ENCODE measurements around the gene APOBEC3H. TPM values are rescaled to one million over a fixed set of nuclear protein-coding genes. Genes with fewer than 3 reads are reported as not detected.
"Not testable (repeated sequence)": the region's sequence is repeated elsewhere in the genome, so short reads cannot be mapped to it uniquely, and the experiment has no call there.

Gene APOBEC3H
- total RNA-seq, 1 donor from 2014 or later, result not detected

- TF ChIP-seq CTCF (IDR thresholded peaks at IDR 0.05; ENCODE audit: unreplicated experiment), result no peak
- Mint-ChIP-seq H3K4me1 (no peaks in the 10 kb centered on the region), H3K27me3 (ENCODE audit: low read depth) (no peaks in the 10 kb centered on the region), H3K27ac (no peak overlapping the region), H3K36me3 (no peaks in the 10 kb centered on the region), H3K9me3 (no peaks in the 10 kb centered on the region), H3K4me3 (no peak overlapping the region)
- no peak for DNase-seq (ENCODE audit: low spot score in 2 of 2, unreplicated experiment in 2 of 2)
Measured at GRCh38 chr22:39068033-39068785, 28.8 kb upstream of the APOBEC3H start.

- peaks cover 8% of the 10 kb centered on the region for H3K4me1 Mint-ChIP-seq
- no peaks in the 10 kb centered on the region for H3K9me3 Mint-ChIP-seq
- no peak for DNase-seq (ENCODE audit: low spot score in 2 of 2, unreplicated experiment in 2 of 2)
- TF ChIP-seq CTCF (IDR thresholded peaks at IDR 0.05; ENCODE audit: unreplicated experiment), result no peak
- H3K27ac Mint-ChIP-seq, result no peak overlapping the region
- no peak overlapping the region for H3K4me3 Mint-ChIP-seq
- no peaks in the 10 kb centered on the region for H3K27me3 Mint-ChIP-seq (ENCODE audit: low read depth)
- no peaks in the 10 kb centered on the region for H3K36me3 Mint-ChIP-seq
Measured at GRCh38 chr22:39070186-39070585, 26.9 kb upstream of the APOBEC3H start.

- peaks cover 15% of the 10 kb centered on the region for H3K4me1 Mint-ChIP-seq
- H3K4me3 Mint-ChIP-seq; H3K36me3 Mint-ChIP-seq; H3K27ac Mint-ChIP-seq; H3K27me3 Mint-ChIP-seq (ENCODE audit: low read depth); H3K9me3 Mint-ChIP-seq; DNase-seq (ENCODE audit: low spot score in 2 of 2, unreplicated experiment in 2 of 2): not testable (repeated sequence)
Measured at GRCh38 chr22:39072581-39072981, 24.5 kb upstream of the APOBEC3H start.

- Mint-ChIP-seq H3K27me3 (ENCODE audit: low read depth) (no peaks in the 10 kb centered on the region), H3K4me3 (no peak overlapping the region), H3K36me3 (no peaks in the 10 kb centered on the region), H3K9me3 (no peaks in the 10 kb centered on the region), H3K27ac (no peak overlapping the region), H3K4me1 (peaks cover 17% of the 10 kb centered on the region)
- no peak for DNase-seq (ENCODE audit: low spot score in 2 of 2, unreplicated experiment in 2 of 2)
- no peak for TF ChIP-seq CTCF (IDR thresholded peaks at IDR 0.05; ENCODE audit: unreplicated experiment)
Measured at GRCh38 chr22:39073981-39074380, 23.1 kb upstream of the APOBEC3H start.

GRCh38 chr22:39076155-39077025 is 20.7 kb upstream of the APOBEC3H start:
- peaks cover 24% of the 10 kb centered on the region for H3K4me1 Mint-ChIP-seq
- H3K4me3 Mint-ChIP-seq, result peak overlapping the region; percentile 63
- not testable (repeated sequence) for H3K9me3 Mint-ChIP-seq; H3K27me3 Mint-ChIP-seq (ENCODE audit: low read depth); DNase-seq (ENCODE audit: low spot score in 2 of 2, unreplicated experiment in 2 of 2); H3K36me3 Mint-ChIP-seq
- H3K27ac Mint-ChIP-seq, result peak overlapping the region; percentile 39

GRCh38 chr22:39077026-39077840 is 19.8 kb upstream of the APOBEC3H start, which contains the start of gene APOBEC3G:
TSS of gene APOBEC3G (plus strand) at chr22:39077275. CDS start at chr22:39077362, 87 bp downstream.
- H3K27ac Mint-ChIP-seq, result peak within 1 kb of the TSS; percentile 39
- H3K4me1 Mint-ChIP-seq, result peaks cover 31% of the 10 kb centered on the region
- peak within 1 kb of the TSS; percentile 63 for H3K4me3 Mint-ChIP-seq
- DNase-seq (ENCODE audit: low spot score in 2 of 2, unreplicated experiment in 2 of 2); H3K27me3 Mint-ChIP-seq (ENCODE audit: low read depth); H3K36me3 Mint-ChIP-seq; H3K9me3 Mint-ChIP-seq: not testable (repeated sequence)

- not testable (repeated sequence) for H3K9me3 Mint-ChIP-seq; DNase-seq (ENCODE audit: low spot score in 2 of 2, unreplicated experiment in 2 of 2); H3K27me3 Mint-ChIP-seq (ENCODE audit: low read depth); H3K36me3 Mint-ChIP-seq; H3K4me3 Mint-ChIP-seq
- Mint-ChIP-seq H3K4me1 (peaks cover 36% of the 10 kb centered on the region), H3K27ac (peak overlapping the region; percentile 12)
Measured at GRCh38 chr22:39077912-39078311, 19.1 kb upstream of the APOBEC3H start.
